ENCODE results near the gene MEPCE.

DNA sequence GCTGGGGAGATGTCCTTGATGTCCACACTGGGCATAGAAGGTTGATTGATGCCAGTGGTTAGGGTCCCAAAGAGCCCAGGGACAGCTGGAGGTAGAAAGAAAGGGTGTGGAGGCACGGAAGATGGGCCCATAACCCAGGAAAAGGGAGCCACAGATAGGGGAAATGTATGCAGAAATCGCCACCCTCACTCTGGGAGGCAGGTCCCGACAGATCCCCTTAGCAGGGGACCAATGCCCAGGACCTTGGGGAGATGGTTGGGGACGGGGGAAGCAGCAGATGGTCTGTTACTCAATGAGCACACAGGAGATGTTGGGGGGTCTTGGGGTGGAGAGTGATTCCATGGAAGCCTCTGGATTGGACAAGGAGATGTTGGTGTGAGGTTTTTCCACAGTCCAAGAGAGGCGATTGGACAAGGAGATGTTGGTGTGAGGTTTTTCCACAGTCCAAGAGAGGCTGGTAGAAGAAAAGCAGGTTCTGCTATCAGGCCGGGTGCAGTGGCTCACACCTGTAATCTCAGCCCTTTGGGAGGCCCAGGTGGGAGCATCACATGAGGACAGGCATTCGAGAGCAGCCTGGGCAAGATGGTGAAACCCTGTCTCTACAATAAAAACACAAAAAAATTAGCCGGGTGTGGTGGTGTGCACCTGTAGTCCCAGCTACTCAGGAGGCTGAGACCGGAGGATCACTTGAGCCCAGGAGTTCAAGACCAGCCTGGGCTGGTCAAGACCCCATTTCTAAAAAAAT lies 13.6 kb downstream of the MEPCE start:
- TF ChIP-seq, protein P1, sequence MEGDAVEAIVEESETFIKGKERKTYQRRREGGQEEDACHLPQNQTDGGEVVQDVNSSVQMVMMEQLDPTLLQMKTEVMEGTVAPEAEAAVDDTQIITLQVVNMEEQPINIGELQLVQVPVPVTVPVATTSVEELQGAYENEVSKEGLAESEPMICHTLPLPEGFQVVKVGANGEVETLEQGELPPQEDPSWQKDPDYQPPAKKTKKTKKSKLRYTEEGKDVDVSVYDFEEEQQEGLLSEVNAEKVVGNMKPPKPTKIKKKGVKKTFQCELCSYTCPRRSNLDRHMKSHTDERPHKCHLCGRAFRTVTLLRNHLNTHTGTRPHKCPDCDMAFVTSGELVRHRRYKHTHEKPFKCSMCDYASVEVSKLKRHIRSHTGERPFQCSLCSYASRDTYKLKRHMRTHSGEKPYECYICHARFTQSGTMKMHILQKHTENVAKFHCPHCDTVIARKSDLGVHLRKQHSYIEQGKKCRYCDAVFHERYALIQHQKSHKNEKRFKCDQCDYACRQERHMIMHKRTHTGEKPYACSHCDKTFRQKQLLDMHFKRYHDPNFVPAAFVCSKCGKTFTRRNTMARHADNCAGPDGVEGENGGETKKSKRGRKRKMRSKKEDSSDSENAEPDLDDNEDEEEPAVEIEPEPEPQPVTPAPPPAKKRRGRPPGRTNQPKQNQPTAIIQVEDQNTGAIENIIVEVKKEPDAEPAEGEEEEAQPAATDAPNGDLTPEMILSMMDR (IDR thresholded peaks at IDR 0.05; ENCODE audit: poor library complexity): no peak
- TF ChIP-seq EZH2 (IDR thresholded peaks at IDR 0.05; ENCODE audit: borderline replicate concordance): no peak

Measured in hepatocyte (in vitro differentiated cells).